GM12878 (cell line): ENCODE results near the gene INHBB. TPM values are rescaled to one million over a fixed set of nuclear protein-coding genes. Genes with fewer than 3 reads are reported as not detected.

Experiments used
- ATAC-seq: fragments of 200-7000 bp; cut with Tn5 transposase; 3 replicates; pipeline ENCODE4 v1.9.1; 2020; ENCODE audit warnings: mild to moderate bottlenecking, moderate library complexity
- BruUV-seq: library from RNA; stranded (reverse); fragments of 400-500 nt; replicated peaks from 2 replicates; lab custom pipeline; 2021; lab: Mats Ljungman, UMichigan
- CTCF ChIA-PET: fragments of 300-600 bp; sonication (Branson Sonifier 250); formaldehyde crosslinking; extraction: SDS; loops from one replicate; lab custom pipeline; 2021; ENCODE audit warnings: inconsistent platforms; lab: Yijun Ruan, JAX
- POLR2A ChIA-PET: fragments of 350-600 bp; formaldehyde crosslinking; extraction: SDS; loops from one replicate; lab custom pipeline; 2021; ENCODE audit warnings: inconsistent platforms; lab: Charles Lee
- RAD21 ChIA-PET: fragments of 300-600 bp; sonication (Branson Sonifier 250); formaldehyde crosslinking; loops from one replicate; lab custom pipeline; 2023; ENCODE audit warnings: antibody characterized with exemption; ENCODE audit not compliant: unreplicated experiment; lab: Charles Lee
- SMC1A ChIA-PET: fragments of 300-600 bp; sonication (Branson Sonifier 250); formaldehyde crosslinking; loops from one replicate; lab custom pipeline; 2023; ENCODE audit not compliant: unreplicated experiment, uncharacterized antibody; lab: Charles Lee
- DNase-seq: peaks from one replicate; pipeline ENCODE4 v3.0.0-alpha.2; 2011; ENCODE audit warnings: low read depth, low spot score
- FAIRE-seq: peaks from 3 replicates; lab custom pipeline; 2011; peaks lifted over from hg19 to GRCh38; lab: Jason Lieb, UNC
- H2AFZ ChIP-seq: 2 replicates; pipeline ENCODE4 v1.6.0; 2011; ENCODE audit warnings: low read depth, low read length, control low read depth; ENCODE audit not compliant: control insufficient read depth
- H3K27ac ChIP-seq: 2 replicates; pipeline ENCODE4 v1.5.1; 2011; ENCODE audit warnings: control low read depth; ENCODE audit not compliant: control insufficient read depth, insufficient read depth
- H3K27me3 ChIP-seq, 2 experiments: replicated peaks in 1 of 2; 2 replicates each; pipeline versions ENCODE4 v1.6.0 to v1.6.1; 2011; ENCODE audit warnings: low read length in 1 of 2; ENCODE audit not compliant: control insufficient read depth in 2 of 2, insufficient read depth in 2 of 2
- H3K36me3 ChIP-seq, 2 experiments: 2 replicates each; pipeline ENCODE4 v1.5.1; 2011; ENCODE audit warnings: low read length in 1 of 2; ENCODE audit not compliant: control insufficient read depth in 2 of 2, insufficient read depth in 2 of 2
- H3K4me1 ChIP-seq: 2 replicates; pipeline ENCODE4 v1.6.1; 2011; ENCODE audit warnings: mild to moderate bottlenecking, low read length, moderate library complexity, mixed read lengths; ENCODE audit not compliant: control insufficient read depth, insufficient read depth
- H3K4me2 ChIP-seq: 2 replicates; pipeline ENCODE4 v1.6.0; 2011; ENCODE audit warnings: control low read depth; ENCODE audit not compliant: control insufficient read depth, insufficient read depth
- H3K4me3 ChIP-seq: fragments of 200-600 bp; sonication (generic); 2 replicates; pipeline ENCODE4 v1.5.1; 2016
- H3K79me2 ChIP-seq: 2 replicates; pipeline ENCODE4 v1.6.0; 2011; ENCODE audit warnings: low read length; ENCODE audit not compliant: control insufficient read depth, insufficient read depth
- H3K9ac ChIP-seq: 2 replicates; pipeline ENCODE4 v1.8.0; 2011; ENCODE audit warnings: low read length, control low read depth, mixed read lengths; ENCODE audit not compliant: control insufficient read depth, insufficient read depth
- H3K9me3 ChIP-seq: replicated peaks from 3 replicates; pipeline ENCODE4 v1.5.1; 2011; ENCODE audit warnings: mild to moderate bottlenecking, low read length; ENCODE audit not compliant: control insufficient read depth, insufficient read depth
- H4K20me1 ChIP-seq: 2 replicates; pipeline ENCODE4 v1.6.0; 2011; ENCODE audit not compliant: control insufficient read depth, insufficient read depth
- DPF2 ChIP-seq: fragments of 450-650 bp; IDR thresholded peaks from 2 replicates; pipeline ENCODE4 v1.6.1; 2017; ENCODE audit warnings: mild to moderate bottlenecking
- GATAD2B ChIP-seq: fragments of 450-650 bp; conservative IDR thresholded peaks from 2 replicates; pipeline ENCODE4 v1.6.1; 2017; ENCODE audit warnings: low read depth, mild to moderate bottlenecking, moderate library complexity
- HDAC2 ChIP-seq: fragments of 200-600 bp; sonication (generic); IDR thresholded peaks from 2 replicates; pipeline ENCODE4 v1.6.1; 2017
- KDM1A ChIP-seq: fragments of 200-600 bp; sonication (generic); IDR thresholded peaks from 2 replicates; pipeline ENCODE4 v1.6.1; 2016; ENCODE audit warnings: borderline replicate concordance
- MEF2A ChIP-seq: IDR thresholded peaks from 2 replicates; pipeline ENCODE4 v1.6.1; 2011; ENCODE audit warnings: low read depth, mild to moderate bottlenecking, low read length, moderate library complexity; ENCODE audit not compliant: insufficient read depth
- NFYA ChIP-seq: IDR thresholded peaks from 2 replicates; pipeline ENCODE4 v1.6.1; 2011; ENCODE audit warnings: low read depth, mild to moderate bottlenecking, low read length, improper control_type of control experiment, borderline replicate concordance
- PKNOX1 ChIP-seq: fragments of 450-650 bp; IDR thresholded peaks from 2 replicates; pipeline ENCODE4 v1.6.1; 2016; ENCODE audit warnings: mild to moderate bottlenecking
- PML ChIP-seq: IDR thresholded peaks from 2 replicates; pipeline ENCODE4 v1.6.1; 2012; ENCODE audit warnings: low read length, inconsistent platforms
- POLR2A ChIP-seq: IDR thresholded peaks from 2 replicates; pipeline ENCODE4 v1.6.1; 2011; ENCODE audit warnings: low read depth, mild to moderate bottlenecking, low read length
- RCOR1 ChIP-seq: conservative IDR thresholded peaks from 2 replicates; pipeline ENCODE4 v1.6.1; 2012; ENCODE audit warnings: low read depth, low read length, improper control_type of control experiment
- RELB ChIP-seq: fragments of 450-650 bp; IDR thresholded peaks from 2 replicates; pipeline ENCODE4 v1.6.1; 2017; ENCODE audit warnings: low read depth, mild to moderate bottlenecking, moderate library complexity
- SMC3 ChIP-seq: IDR thresholded peaks from 2 replicates; pipeline ENCODE4 v1.6.1; 2011; ENCODE audit warnings: low read length, improper control_type of control experiment, borderline replicate concordance
- WRNIP1 ChIP-seq: IDR thresholded peaks from 2 replicates; pipeline ENCODE4 v1.6.1; 2011; ENCODE audit warnings: low read depth, low read length, improper control_type of control experiment, borderline replicate concordance
- whole genome bisulfite sequencing: methylation state at CpG from one replicate; pipeline ENCODE4 v1.1.6; 2016; ENCODE audit warnings: low lambda C conversion rate; ENCODE audit not compliant: insufficient replicate concordance, insufficient coverage; ENCODE audit errors: missing lambda C conversion rate; 5-methylcytosine and 5-hydroxymethylcytosine counted together
- in situ Hi-C: fragments of 300-500 bp; cut with MboI; formaldehyde crosslinking; loops from 9 replicates; pipeline ENCODE4 v1.14.3; 2018; ENCODE audit warnings: mixed read lengths
- intact Hi-C: fragments of 100-400 bp; cut with micrococcal nuclease; formaldehyde crosslinking; loops from one replicate; pipeline ENCODE4 v1.14.2; 2022; ENCODE audit not compliant: unreplicated experiment
- polyA plus RNA-seq, 11 experiments: library from polyadenylated mRNA; depleted of rRNA in 4 of 11; unstranded in 6 of 11; stranded (reverse) in 5 of 11; fragments of >200 nt; fragmentation: Nextera tagmentation in 4 of 11; fragmentation: Illumina TruSeq in 1 of 11; extraction: Ambion mirVana in 4 of 11; extraction: Trizol in 1 of 11; gene quantifications; 1 replicate in 1 of 11; 2 replicates in 10 of 11; pipeline versions ENCODE4 v1.2.1 to v1.2.3, GENCODE V29; 2011 to 2016; ENCODE audit warnings: inconsistent platforms in 2 of 11, missing spikeins in 2 of 11, low read depth in 1 of 11
- total RNA-seq, 4 experiments: library from RNA; depleted of rRNA in 3 of 4; stranded (reverse); fragments of >200 nt in 3 of 4; fragmentation: Illumina TruSeq in 1 of 4; extraction: Trizol in 1 of 4; gene quantifications; 2 replicates each; pipeline versions ENCODE4 v1.2.1 to v1.2.3, GENCODE V29; 2013 to 2021
- TF ChIP-seq, protein P1 (sequence below): fragments of 450-650 bp; IDR thresholded peaks from 2 replicates; pipeline ENCODE4 v1.6.1; 2014; ENCODE audit warnings: mild to moderate bottlenecking
- TF ChIP-seq, protein P2 (sequence below): fragments of 450-650 bp; IDR thresholded peaks from 2 replicates; pipeline ENCODE4 v1.6.1; 2018; ENCODE audit warnings: borderline replicate concordance, mild to moderate bottlenecking; ENCODE audit not compliant: partially characterized antibody

INHBB gene
- total and polyA plus RNA-seq, 10 of the 15 experiments (the other 5 are each of a cell fraction or from before 2014, with no cell fraction given), result 0.05 TPM; not detected in 9

DNA sequence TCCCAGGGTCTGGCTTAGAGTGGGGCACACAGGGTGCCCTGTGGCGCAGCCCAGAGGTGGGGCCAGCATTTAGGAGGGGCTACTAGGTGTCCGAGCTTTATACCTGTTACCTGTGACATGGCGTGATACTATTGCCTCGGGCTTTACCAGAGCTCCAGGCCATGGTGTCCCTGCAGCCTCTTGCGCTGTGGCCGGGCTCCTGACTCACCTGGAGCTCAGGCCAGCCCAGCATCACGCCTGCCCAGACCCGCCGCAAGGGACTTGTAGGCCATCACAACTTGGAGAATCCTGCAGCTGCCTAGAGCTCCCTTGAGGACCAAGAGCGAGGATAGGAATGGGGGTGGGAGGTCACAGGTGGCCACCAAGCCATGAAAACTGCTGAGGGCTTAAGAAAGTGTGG is 8.0 kb downstream of the INHBB start (continued):
- TF ChIP-seq RELB, result no peak
- no peak for TF ChIP-seq SMC3
- TF ChIP-seq PKNOX1, result no peak
- TF ChIP-seq, protein P1, sequence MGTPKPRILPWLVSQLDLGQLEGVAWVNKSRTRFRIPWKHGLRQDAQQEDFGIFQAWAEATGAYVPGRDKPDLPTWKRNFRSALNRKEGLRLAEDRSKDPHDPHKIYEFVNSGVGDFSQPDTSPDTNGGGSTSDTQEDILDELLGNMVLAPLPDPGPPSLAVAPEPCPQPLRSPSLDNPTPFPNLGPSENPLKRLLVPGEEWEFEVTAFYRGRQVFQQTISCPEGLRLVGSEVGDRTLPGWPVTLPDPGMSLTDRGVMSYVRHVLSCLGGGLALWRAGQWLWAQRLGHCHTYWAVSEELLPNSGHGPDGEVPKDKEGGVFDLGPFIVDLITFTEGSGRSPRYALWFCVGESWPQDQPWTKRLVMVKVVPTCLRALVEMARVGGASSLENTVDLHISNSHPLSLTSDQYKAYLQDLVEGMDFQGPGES, result no peak

GRCh38 chr2:120354467-120354866 is 8.5 kb downstream of the INHBB start:
- intact Hi-C loops (no loop called here), in situ Hi-C loops (no loop called here)
- no peaks in the 10 kb centered on the region for H3K4me1 ChIP-seq
- CTCF ChIA-PET, result interaction anchor here (1.3 kb wide), 1 partner anchor 11 kb away, joined by 3 read pairs; no protein-coding TSS in a partner anchor
- TF ChIP-seq MEF2A (no peak), WRNIP1 (no peak), RCOR1 (no peak), KDM1A (no peak), NFYA (no peak), DPF2 (no peak), HDAC2 (no peak), POLR2A (no peak), PML (no peak), GATAD2B (no peak)
- TF ChIP-seq, protein P2, sequence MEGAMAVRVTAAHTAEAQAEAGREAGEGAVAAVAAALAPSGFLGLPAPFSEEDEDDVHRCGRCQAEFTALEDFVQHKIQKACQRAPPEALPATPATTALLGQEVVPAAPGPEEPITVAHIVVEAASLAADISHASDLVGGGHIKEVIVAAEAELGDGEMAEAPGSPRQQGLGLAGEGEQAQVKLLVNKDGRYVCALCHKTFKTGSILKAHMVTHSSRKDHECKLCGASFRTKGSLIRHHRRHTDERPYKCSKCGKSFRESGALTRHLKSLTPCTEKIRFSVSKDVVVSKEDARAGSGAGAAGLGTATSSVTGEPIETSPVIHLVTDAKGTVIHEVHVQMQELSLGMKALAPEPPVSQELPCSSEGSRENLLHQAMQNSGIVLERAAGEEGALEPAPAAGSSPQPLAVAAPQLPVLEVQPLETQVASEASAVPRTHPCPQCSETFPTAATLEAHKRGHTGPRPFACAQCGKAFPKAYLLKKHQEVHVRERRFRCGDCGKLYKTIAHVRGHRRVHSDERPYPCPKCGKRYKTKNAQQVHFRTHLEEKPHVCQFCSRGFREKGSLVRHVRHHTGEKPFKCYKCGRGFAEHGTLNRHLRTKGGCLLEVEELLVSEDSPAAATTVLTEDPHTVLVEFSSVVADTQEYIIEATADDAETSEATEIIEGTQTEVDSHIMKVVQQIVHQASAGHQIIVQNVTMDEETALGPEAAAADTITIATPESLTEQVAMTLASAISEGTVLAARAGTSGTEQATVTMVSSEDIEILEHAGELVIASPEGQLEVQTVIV, result no peak
- TF ChIP-seq, all 136 proteins: peak for 0
- no peaks in the 10 kb centered on the region for H4K20me1 ChIP-seq
- RAD21 ChIA-PET, result no interaction called here
- H2AFZ ChIP-seq, result no peak overlapping the region
- no peaks in the 10 kb centered on the region; a peak in 2 of 4 replicates for H3K27me3 ChIP-seq
- POLR2A ChIA-PET, result no interaction called here
- H3K9me3 ChIP-seq, result no peaks in the 10 kb centered on the region
- no peak overlapping the region for H3K4me2 ChIP-seq
- H3K79me2 ChIP-seq, result no peaks in the 10 kb centered on the region
- SMC1A ChIA-PET, result no interaction called here
- DNase-seq, result no peak
- no peak overlapping the region for H3K9ac ChIP-seq
- no peak for ATAC-seq
- H3K4me3 ChIP-seq, result no peak overlapping the region
- no peaks in the 10 kb centered on the region for H3K36me3 ChIP-seq
- WGBS, result 19% methylated on average over 15 of the region's 15 CpGs
- no peak for FAIRE-seq
- no TSS peak for BruUV-seq
- H3K27ac ChIP-seq, result no peak overlapping the region
